MM.1S (cell line): Measurements from ENCODE around the gene DIS3L2.

Experiments
- DNase-seq: peaks from one replicate; pipeline ENCODE4 v3.0.0-alpha.2; 2015
- H2AFZ ChIP-seq: fragments of 300-600 bp; sonication (generic); 2 replicates; pipeline ENCODE4 v1.6.0; 2016; ENCODE audit warnings: antibody characterized with exemption, low read length
- H3F3A ChIP-seq: fragments of 300-600 bp; sonication (generic); 2 replicates; pipeline ENCODE4 v1.6.1; 2016; ENCODE audit warnings: mild to moderate bottlenecking, antibody characterized with exemption, low read length, moderate library complexity, mixed read lengths; ENCODE audit not compliant: insufficient read depth
- H3K27ac ChIP-seq: fragments of 300-600 bp; sonication (generic); 2 replicates; pipeline ENCODE4 v1.5.1; 2016; ENCODE audit warnings: mild to moderate bottlenecking, low read length
- H3K27me3 ChIP-seq: fragments of 300-600 bp; sonication (generic); replicated peaks from 2 replicates; pipeline ENCODE4 v1.6.0; 2016; ENCODE audit warnings: low read length; ENCODE audit not compliant: insufficient read depth
- H3K36me3 ChIP-seq: fragments of 300-600 bp; sonication (generic); replicated peaks from 2 replicates; pipeline ENCODE4 v1.6.1; 2016; ENCODE audit warnings: mild to moderate bottlenecking, low read length, mixed read lengths; ENCODE audit not compliant: insufficient read depth
- H3K4me1 ChIP-seq: fragments of 300-600 bp; sonication (generic); 2 replicates; pipeline ENCODE4 v1.6.1; 2016; ENCODE audit warnings: low read length, mixed read lengths
- H3K4me2 ChIP-seq: fragments of 300-600 bp; sonication (generic); 2 replicates; pipeline ENCODE4 v1.6.0; 2016; ENCODE audit warnings: low read depth, low read length
- H3K4me3 ChIP-seq: fragments of 300-600 bp; sonication (generic); 2 replicates; pipeline ENCODE4 v1.5.1; 2016; ENCODE audit warnings: low read length, mixed read lengths
- H3K79me2 ChIP-seq: fragments of 300-600 bp; sonication (generic); 2 replicates; pipeline ENCODE4 v1.6.1; 2016; ENCODE audit warnings: mixed run types, low read length, mixed read lengths
- H3K9ac ChIP-seq: fragments of 300-600 bp; sonication (generic); 2 replicates; pipeline ENCODE4 v1.6.1; 2016; ENCODE audit warnings: low read length, mixed read lengths
- H3K9me2 ChIP-seq: fragments of 300-600 bp; sonication (generic); replicated peaks from 2 replicates; pipeline ENCODE4 v1.6.1; 2016; ENCODE audit warnings: mild to moderate bottlenecking, low read length, mixed read lengths; ENCODE audit not compliant: insufficient read depth
- H3K9me3 ChIP-seq: fragments of 300-600 bp; sonication (generic); replicated peaks from 2 replicates; pipeline ENCODE4 v1.6.1; 2016; ENCODE audit warnings: mild to moderate bottlenecking, low read length, mixed read lengths; ENCODE audit not compliant: insufficient read depth
- H4K20me1 ChIP-seq: fragments of 300-600 bp; sonication (generic); 2 replicates; pipeline ENCODE4 v1.6.1; 2016; ENCODE audit warnings: mild to moderate bottlenecking, low read length, moderate library complexity, mixed read lengths; ENCODE audit not compliant: insufficient read depth
- EZH2 ChIP-seq: fragments of 300-600 bp; sonication (generic); optimal IDR thresholded peaks from 2 replicates; pipeline ENCODE3; 2017; ENCODE audit warnings: low read depth, mild to moderate bottlenecking, antibody characterized with exemption, low read length, mixed read lengths
- EZH2phosphoT487 ChIP-seq: fragments of 300-600 bp; sonication (generic); IDR thresholded peaks from 2 replicates; pipeline ENCODE4 v1.6.1; 2018; ENCODE audit warnings: antibody characterized with exemption, low read length
- TF ChIP-seq, protein P1 (sequence below): fragments of 300-600 bp; sonication (generic); IDR thresholded peaks from 2 replicates; pipeline ENCODE4 v1.5.1; 2016; ENCODE audit warnings: antibody characterized with exemption, low read length, mixed read lengths

Gene DIS3L2

DNA sequence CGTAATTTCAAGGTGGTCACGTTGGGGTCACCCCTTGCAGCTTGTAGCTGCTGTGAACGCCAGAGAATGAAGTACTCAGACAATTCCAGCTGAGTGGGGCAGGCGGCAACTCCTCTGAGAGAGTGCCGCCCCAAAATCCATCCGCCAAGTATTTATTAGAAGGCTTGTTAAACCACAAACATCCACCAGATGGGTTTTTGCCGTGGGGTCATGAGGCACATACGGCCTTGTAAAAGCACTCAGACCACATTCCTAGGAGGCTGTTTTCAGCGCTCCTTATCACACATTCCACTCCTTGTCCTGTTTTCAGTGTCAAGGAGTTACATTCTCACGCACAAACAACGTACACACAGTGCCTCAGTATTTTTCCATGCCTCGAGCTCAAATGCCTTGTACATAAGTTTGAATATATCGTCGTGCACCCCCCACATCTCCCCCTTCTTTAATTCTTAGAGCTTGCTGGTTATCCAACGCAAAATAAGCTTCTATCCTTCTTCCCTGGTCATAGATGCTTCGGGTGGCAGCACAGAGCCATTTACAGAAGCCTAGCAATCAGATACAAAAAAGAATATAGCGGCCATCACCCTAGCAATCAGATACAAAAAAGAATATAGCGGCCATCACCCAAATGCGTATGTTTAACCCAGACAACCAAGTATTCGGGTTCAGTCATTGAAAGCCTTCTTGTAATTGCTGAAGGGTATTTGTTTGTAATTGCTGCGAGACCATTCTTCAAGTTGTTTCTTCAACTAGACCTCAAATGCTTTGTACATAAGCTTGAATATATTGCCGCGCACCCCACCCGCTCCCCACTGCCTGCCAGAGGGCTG is 424.4 kb downstream of the DIS3L2 start:
- no peak overlapping the region for H3K4me2 ChIP-seq

DNA sequence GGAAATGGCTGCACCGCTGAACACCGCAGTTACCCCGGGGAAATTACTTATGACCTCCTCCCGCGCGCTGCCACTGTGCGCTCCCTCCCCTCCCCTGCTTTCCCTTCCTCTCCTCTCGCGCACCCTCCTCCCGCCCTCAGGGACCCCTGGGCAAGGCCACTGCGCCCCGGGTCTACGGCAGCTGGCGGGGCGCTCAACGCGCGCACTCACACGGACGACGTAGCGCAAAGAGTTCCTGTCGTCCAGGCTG is 424.9 kb downstream of the DIS3L2 start:
- TF ChIP-seq EZH2 (no peak), EZH2phosphoT487 (no peak)
- TF ChIP-seq, protein P1, sequence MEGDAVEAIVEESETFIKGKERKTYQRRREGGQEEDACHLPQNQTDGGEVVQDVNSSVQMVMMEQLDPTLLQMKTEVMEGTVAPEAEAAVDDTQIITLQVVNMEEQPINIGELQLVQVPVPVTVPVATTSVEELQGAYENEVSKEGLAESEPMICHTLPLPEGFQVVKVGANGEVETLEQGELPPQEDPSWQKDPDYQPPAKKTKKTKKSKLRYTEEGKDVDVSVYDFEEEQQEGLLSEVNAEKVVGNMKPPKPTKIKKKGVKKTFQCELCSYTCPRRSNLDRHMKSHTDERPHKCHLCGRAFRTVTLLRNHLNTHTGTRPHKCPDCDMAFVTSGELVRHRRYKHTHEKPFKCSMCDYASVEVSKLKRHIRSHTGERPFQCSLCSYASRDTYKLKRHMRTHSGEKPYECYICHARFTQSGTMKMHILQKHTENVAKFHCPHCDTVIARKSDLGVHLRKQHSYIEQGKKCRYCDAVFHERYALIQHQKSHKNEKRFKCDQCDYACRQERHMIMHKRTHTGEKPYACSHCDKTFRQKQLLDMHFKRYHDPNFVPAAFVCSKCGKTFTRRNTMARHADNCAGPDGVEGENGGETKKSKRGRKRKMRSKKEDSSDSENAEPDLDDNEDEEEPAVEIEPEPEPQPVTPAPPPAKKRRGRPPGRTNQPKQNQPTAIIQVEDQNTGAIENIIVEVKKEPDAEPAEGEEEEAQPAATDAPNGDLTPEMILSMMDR: no peak
- Histone ChIP-seq H4K20me1 (no peaks in the 10 kb centered on the region), H3K4me1 (no peaks in the 10 kb centered on the region), H3K9me3 (no peaks in the 10 kb centered on the region), H2AFZ (no peak overlapping the region), H3K4me2 (no peak overlapping the region), H3K27me3 (peaks cover 17% of the 10 kb centered on the region), H3K79me2 (no peaks in the 10 kb centered on the region), H3K27ac (no peak overlapping the region), H3F3A (no peaks in the 10 kb centered on the region), H3K9me2 (no peaks in the 10 kb centered on the region), H3K36me3 (no peaks in the 10 kb centered on the region), H3K4me3 (no peak overlapping the region), H3K9ac (no peak overlapping the region)
- DNase-seq: no peak

More for the DNA sequence above, 424.4 kb downstream of the DIS3L2 start:
- H3K9ac ChIP-seq: no peak overlapping the region
- H4K20me1 ChIP-seq: no peaks in the 10 kb centered on the region
- H3K27ac ChIP-seq: no peak overlapping the region
- no peaks in the 10 kb centered on the region for H3K4me1 ChIP-seq
- no peaks in the 10 kb centered on the region for H3K36me3 ChIP-seq
- no peaks in the 10 kb centered on the region for H3K9me2 ChIP-seq
- TF ChIP-seq, protein P1: no peak
- TF ChIP-seq EZH2phosphoT487: no peak
- no peak for TF ChIP-seq EZH2
- no peaks in the 10 kb centered on the region for H3F3A ChIP-seq
- no peak overlapping the region for H2AFZ ChIP-seq
- H3K79me2 ChIP-seq: no peaks in the 10 kb centered on the region
- no peaks in the 10 kb centered on the region for H3K9me3 ChIP-seq
- H3K27me3 ChIP-seq: peaks cover 17% of the 10 kb centered on the region
- DNase-seq: no peak
- no peak overlapping the region for H3K4me3 ChIP-seq
